Mesodermal cell (in vitro differentiated cells): ENCODE data around the gene ARL6IP6.
"Not testable (repeated sequence)": the region's sequence is repeated elsewhere in the genome, so short reads cannot be mapped to it uniquely, and the experiment has no call there.

Experiments used
- H3K27ac ChIP-seq: 2 replicates; pipeline ENCODE4 v1.7.0; 2013; ENCODE audit warnings: mild to moderate bottlenecking, low read depth, low read length, moderate library complexity; ENCODE audit not compliant: severe bottlenecking
- H3K36me3 ChIP-seq: 2 replicates; pipeline ENCODE4 v1.7.1; 2013; ENCODE audit warnings: mild to moderate bottlenecking, low read length, moderate library complexity; ENCODE audit not compliant: control insufficient read depth, insufficient read depth
- H3K4me1 ChIP-seq: one replicate; pipeline ENCODE4 v1.7.1; 2013; ENCODE audit warnings: mild to moderate bottlenecking, low read length; ENCODE audit not compliant: insufficient read depth, control insufficient read depth, poor library complexity, severe bottlenecking
- H3K4me3 ChIP-seq: 2 replicates; pipeline ENCODE4 v1.7.0; 2013; ENCODE audit warnings: low read length, control low read depth, mild to moderate bottlenecking; ENCODE audit not compliant: insufficient read depth, poor library complexity, severe bottlenecking; ENCODE audit errors: extremely low read depth
- H3K9me3 ChIP-seq: 2 replicates; pipeline ENCODE4 v1.7.1; 2013; ENCODE audit warnings: mild to moderate bottlenecking, low read length, moderate library complexity; ENCODE audit not compliant: control insufficient read depth
- WGBS, 2 experiments: methylation state at CpG; one replicate each; pipeline ENCODE4 v1.1.5; 2013; ENCODE audit warnings: missing lambda C conversion rate in 2 of 2; ENCODE audit not compliant: insufficient coverage in 2 of 2; 5-methylcytosine and 5-hydroxymethylcytosine counted together

ARL6IP6 gene

DNA sequence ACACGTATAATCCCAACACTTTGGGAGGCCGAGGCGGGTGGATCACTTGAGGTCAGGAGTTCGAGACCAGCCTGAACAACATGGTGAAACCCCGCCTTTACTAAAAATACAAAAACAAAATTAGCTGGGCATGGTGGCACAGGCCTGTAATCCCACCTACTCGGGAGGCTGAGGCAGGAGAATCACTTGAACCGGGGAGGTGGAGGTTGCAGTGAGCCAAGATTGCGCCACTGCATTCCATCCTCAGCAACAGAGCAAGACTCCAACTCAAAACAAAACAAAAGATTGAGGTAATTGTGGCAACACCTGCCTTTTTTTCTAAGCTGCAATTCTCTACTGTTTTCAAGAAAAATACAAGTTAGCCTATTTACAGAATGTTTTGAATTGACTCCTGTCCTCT, 4.2 kb downstream of the ARL6IP6 start:
- not testable (repeated sequence) for H3K27ac ChIP-seq, H3K4me3 ChIP-seq, H3K9me3 ChIP-seq
- H3K36me3 ChIP-seq: peaks cover 25% of the 10 kb centered on the region
- 93 to 98% methylated on average over 6 of the region's 8 CpGs for WGBS, 2 experiments
- H3K4me1 ChIP-seq: peaks cover 17% of the 10 kb centered on the region

DNA sequence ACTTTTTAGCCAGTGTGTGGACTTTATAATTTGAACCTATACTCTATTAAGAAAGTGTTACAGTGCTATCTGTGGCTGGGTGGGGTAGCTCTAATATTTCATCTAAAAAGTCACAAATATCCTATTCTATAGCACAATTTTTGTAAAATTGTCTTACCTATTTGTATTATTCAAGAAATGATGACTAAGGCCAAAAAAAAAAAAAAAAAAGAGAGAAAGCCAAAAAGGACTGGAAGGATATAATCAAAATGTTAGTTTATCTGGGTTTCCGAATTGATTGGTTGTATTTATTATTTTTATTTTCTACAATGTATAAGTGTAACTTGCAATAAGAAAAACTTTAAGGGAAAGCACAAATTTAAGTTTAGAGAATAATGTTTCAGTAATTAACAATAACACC, 5.5 kb downstream of the ARL6IP6 start:
- Histone ChIP-seq H3K4me1 (peaks cover 17% of the 10 kb centered on the region), H3K9me3 (no peaks in the 10 kb centered on the region), H3K4me3 (no peak overlapping the region), H3K27ac (no peak overlapping the region), H3K36me3 (peaks cover 25% of the 10 kb centered on the region)
- no CpG with 5 or more reads among the region's 1 CpG for WGBS, 2 experiments

- Histone ChIP-seq H3K36me3 (peaks cover 14% of the 10 kb centered on the region), H3K9me3 (no peaks in the 10 kb centered on the region), H3K4me3 (no peak overlapping the region), H3K27ac (no peak overlapping the region), H3K4me1 (no peaks in the 10 kb centered on the region)
- WGBS, 2 experiments: no CpG with 5 or more reads among the region's 2 CpGs
These were observed 11.4 kb downstream of the ARL6IP6 start for GRCh38 chr2:152729844-152730243.

GRCh38 chr2:152730591-152731333, 12.3 kb downstream of the ARL6IP6 start:
- no peak overlapping the region for H3K4me3 ChIP-seq
- H3K9me3 ChIP-seq: no peaks in the 10 kb centered on the region
- H3K4me1 ChIP-seq: no peaks in the 10 kb centered on the region
- H3K36me3 ChIP-seq: peaks cover 14% of the 10 kb centered on the region
- H3K27ac ChIP-seq: no peak overlapping the region
- WGBS, 2 experiments: 100% methylated on average over 1 of the region's 1 CpG

DNA sequence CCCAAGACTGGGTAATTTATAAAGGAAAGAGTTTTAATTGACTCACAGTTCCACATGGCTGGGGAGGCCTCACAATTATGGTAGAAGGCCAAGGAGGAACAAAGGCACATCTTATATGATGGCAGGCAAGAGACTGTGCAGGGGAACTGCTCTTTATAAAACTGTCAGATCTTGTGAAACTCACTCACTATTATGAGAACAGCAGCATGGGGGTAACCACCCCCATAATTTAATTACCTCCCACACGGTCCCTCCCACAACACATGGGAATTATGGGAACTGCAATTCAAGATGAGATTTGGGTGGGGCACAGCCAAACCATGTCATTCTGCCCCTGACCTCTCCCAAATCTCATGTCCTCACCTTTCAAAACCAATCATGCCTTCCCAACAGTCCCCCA, 19.1 kb downstream of the ARL6IP6 start:
- not testable (repeated sequence) for H3K9me3 ChIP-seq
- no CpG with 5 or more reads among the region's 1 CpG for WGBS, 2 experiments
- peaks cover 51% of the 10 kb centered on the region for H3K36me3 ChIP-seq

DNA sequence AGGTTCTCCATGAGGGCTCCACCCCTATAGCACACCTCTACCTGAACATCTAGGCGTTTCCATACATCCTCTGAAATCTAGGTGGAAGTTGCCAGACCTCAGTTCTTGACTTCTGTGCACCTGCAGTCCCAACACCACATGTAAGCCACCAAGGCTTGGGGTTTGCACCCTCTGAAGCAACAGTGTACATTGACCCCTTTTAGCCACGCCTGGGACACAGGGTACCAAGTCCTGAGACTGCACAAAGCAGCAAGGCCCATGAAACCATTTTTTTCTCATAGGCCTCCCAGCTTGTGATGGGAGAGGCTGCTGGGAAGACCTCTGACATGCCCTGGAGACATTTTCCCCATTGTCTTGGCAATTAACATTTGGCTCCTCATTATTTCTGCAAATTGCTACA, 20.0 kb downstream of the ARL6IP6 start:
- peaks cover 9% of the 10 kb centered on the region for H3K9me3 ChIP-seq
- H3K4me1 ChIP-seq: no peaks in the 10 kb centered on the region
- no peak overlapping the region for H3K4me3 ChIP-seq
- 100% methylated on average over 2 of the region's 2 CpGs for WGBS, 2 experiments
- H3K36me3 ChIP-seq: peaks cover 52% of the 10 kb centered on the region
- no peak overlapping the region for H3K27ac ChIP-seq

More for the DNA sequence above, 19.1 kb downstream of the ARL6IP6 start:
- H3K4me1 ChIP-seq, H3K4me3 ChIP-seq, H3K27ac ChIP-seq: not testable (repeated sequence)

GRCh38 chr2:152739705-152740104, 21.3 kb downstream of the ARL6IP6 start:
- peaks cover 49% of the 10 kb centered on the region for H3K36me3 ChIP-seq
- WGBS, 2 experiments: 100% methylated on average over 1 of the region's 1 CpG; no CpG with 5 or more reads in 1 of the 2 experiments
- H3K27ac ChIP-seq, H3K4me3 ChIP-seq, H3K4me1 ChIP-seq, H3K9me3 ChIP-seq: not testable (repeated sequence)

DNA sequence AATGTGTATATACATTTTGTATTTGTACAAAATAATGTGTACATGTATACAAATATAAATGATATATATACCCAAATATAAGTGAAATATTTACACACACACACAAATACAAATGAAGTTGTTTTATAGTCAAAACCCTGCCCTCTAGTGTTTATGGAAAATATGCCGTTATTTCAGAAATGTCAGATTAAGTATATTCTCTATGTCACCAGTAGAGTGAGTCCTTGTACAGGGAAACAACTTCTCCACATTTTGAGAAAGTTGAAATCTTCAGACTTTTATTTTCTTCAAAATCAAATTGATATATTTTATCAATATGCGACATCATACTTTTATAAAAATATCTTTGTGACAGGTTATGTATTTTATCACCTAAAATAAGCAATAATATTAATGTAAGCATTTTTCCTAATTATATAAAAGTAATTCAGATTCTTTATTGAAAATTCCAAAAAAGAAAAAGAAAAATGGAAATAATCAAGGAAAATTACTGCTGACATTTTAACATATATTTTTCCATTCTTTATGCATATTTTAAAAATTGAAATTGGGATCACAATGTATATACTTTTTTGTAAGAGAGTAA, 22.4 kb downstream of the ARL6IP6 start:
- no CpG with 5 or more reads among the region's 2 CpGs for WGBS, 2 experiments
- Histone ChIP-seq H3K4me3 (no peak overlapping the region), H3K27ac (no peak overlapping the region), H3K36me3 (peaks cover 59% of the 10 kb centered on the region), H3K4me1 (no peaks in the 10 kb centered on the region), H3K9me3 (peaks cover 9% of the 10 kb centered on the region)

DNA sequence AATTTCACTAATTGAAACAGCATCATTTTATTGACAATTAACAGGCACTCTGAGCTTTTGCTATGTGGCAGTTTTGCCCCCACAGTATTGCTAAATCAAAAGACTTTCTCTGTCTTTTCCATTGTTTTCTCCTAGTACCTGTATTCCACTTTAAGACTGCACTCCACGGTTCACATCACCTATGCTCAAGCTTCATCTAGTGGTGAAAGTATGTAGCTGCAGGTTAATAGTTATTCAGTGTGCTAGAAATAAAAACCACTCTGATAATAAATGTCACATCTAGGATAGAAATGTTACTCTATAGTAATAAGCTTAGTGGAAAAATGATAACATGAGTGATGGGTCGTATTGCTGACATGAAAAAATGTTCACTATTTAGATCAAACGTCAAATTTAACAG, 24.6 kb downstream of the ARL6IP6 start:
- WGBS, 2 experiments: no CpG with 5 or more reads among the region's 3 CpGs

DNA sequence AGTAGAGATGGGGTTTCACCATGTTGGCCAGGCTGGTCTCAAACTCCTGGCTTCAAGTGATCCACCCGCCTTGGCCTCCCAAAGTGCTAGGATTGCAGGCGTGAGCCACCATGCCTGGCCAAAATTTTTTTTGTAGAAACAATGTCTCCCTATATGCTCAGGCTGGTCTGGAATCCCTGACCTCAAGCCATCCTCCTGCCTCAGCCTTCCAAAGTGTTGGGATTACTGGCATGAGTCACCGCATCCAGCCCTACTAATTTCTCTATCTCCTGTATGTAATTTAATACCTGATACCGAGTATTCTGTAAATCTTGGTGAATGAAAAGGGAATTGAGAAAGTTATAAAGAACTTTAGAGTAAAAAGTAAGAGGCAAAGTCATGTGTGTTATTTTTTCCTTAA, 29.3 kb downstream of the ARL6IP6 start:
- H3K36me3 ChIP-seq: peaks cover 47% of the 10 kb centered on the region
- H3K27ac ChIP-seq, H3K4me1 ChIP-seq, H3K4me3 ChIP-seq, H3K9me3 ChIP-seq: not testable (repeated sequence)
- WGBS, 2 experiments: 100% methylated on average over 1 to 3 of the region's 4 CpGs

More for the DNA sequence above, 24.6 kb downstream of the ARL6IP6 start:
- Histone ChIP-seq H3K4me1 (no peaks in the 10 kb centered on the region), H3K36me3 (peaks cover 53% of the 10 kb centered on the region), H3K27ac (no peak overlapping the region), H3K4me3 (no peak overlapping the region), H3K9me3 (peaks cover 5% of the 10 kb centered on the region)

DNA sequence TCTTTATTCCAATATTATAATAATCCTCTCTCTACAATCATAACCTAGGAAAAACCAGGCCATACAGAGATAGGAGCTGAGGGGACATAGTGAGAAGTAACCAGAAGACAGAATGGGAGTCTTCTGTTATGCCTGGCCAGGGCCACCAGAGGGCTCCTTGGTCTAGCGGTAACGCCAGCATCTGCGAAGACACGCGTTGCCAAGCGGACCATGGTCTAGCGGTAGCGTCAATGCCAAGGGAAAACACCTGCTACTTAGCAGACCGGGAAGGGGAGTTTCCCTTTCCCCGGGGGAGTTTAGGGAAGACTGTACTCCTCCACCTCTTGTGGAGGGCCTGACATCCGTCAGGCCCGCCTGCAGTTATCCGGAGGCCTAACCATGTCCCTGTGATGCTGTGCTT, 36.6 kb downstream of the ARL6IP6 start:
- Histone ChIP-seq H3K4me1 (no peaks in the 10 kb centered on the region), H3K36me3 (peaks cover 59% of the 10 kb centered on the region), H3K4me3 (no peak overlapping the region), H3K9me3 (no peaks in the 10 kb centered on the region), H3K27ac (no peak overlapping the region)
- 78 to 87% methylated on average over 10 of the region's 13 CpGs for WGBS, 2 experiments
